ENCODE data around the gene DLG2.

The DLG2 gene

GRCh38 chr11:83523676-83524075 lies 2103.5 kb downstream of the DLG2 start:
- DNase-seq, result no peak

DNA sequence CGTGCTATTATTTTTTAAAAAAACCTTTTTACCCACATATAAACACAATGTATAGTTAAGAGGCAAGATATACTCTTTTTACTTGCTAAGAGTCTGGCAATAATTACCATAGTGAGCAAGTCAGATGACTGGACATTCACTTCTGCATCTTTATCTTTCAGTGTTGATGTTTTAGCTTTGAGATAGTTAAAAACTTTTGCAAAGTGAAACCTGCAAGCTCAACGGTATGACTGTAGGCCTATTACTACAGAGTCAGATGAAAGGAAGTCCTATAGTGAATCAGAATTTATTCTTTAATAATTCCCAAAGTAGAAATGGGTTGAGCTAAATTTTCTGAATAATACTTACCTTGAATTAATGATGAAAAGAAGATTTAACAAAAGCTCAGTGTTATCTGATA lies 2104.2 kb downstream of the DLG2 start:
- no peak for DNase-seq

DNA sequence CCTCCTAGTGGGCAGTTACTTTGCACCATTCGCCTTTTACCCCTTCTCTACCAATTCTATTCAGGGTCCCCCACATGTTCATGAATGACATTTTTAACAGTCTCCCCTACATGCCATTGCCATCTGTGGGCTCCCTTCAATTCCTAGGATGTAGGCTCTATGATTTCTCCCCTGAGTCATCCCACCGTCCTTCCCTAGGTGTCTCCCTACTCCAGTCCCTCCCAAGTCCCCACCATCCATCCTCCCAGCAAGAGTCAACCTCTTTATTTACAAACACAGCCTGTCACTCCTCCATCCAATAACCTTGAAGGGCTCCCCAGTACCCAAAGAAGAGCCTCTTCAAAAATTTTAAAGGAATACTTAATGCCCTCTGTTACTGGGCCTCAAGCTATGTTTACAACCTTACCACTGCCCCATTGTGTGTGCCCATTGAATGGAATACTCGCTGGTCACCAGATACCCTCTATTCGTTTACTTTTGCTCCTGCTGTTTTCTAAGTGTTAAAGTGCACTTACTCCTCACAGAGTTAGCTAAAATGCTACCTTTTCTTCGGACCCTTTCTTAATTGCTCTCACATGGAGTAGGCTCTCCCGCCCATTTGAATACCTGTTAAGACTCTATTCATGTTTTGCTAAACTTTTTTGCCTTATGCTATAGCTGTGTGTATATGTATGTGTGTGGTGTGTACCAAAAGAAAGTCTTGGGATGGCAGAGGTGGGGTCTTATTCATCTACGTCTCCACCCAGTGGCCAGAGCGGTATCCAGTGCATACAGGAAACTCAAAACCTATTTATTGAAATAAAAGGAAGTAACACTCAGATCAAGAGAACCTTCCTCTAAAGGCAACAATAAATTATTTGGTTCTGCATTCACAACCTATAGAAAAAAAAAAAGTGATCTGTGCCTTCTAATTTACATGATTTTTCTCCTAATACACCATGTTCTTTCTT lies 2105.2 kb downstream of the DLG2 start:
- DNase-seq, result no peak

GRCh38 chr11:83520849-83521248 lies 2106.3 kb downstream of the DLG2 start:
- DNase-seq, result no peak

DNA sequence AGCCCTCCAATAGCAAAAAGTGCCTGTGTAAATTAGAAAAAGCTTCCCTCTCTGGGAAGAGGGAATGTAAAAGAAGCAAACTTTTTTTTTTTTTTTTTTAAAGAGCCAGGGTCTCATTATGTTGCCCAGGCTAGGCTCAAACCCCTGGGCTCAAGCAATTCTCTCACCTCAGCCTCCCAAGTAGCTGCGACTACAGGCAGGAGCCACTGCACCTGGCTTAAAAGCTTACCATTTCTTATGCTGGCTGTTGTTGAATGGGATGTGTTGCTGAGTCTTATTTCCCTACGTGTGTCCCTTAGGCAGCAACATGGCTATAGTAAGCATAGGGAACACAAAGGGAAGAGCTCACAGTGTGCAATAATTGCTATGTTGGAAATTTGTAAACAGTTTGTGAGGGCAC lies 2115.5 kb downstream of the DLG2 start:
- no peak for DNase-seq

- no peak for DNase-seq
Observed at GRCh38 chr11:83510530-83511460, 2116.3 kb downstream of the DLG2 start.

DNA sequence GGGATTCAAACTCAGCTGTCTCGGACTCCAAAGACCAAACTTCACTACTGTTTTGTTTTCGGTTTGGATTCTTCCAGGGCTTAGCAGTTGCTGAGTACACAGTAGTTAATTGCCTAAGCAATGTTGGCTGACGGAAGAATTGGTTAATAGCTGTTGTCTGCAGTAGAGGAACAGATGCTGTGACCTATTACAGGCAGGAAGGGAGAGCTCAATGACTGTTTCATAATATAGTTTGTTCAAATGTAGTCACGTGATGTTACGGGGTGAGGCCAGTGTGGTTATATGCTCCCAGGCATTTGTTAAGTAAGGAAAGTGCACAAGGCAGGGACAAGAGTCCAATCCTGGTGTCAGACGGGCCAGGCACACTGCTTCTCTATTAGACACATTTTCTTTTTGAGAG lies 2118.3 kb downstream of the DLG2 start:
- DNase-seq, result no peak

GRCh38 chr11:83502041-83502440 lies 2125.1 kb downstream of the DLG2 start:
- no peak for DNase-seq

- no peak for DNase-seq
Observed at GRCh38 chr11:83493917-83494316, 2133.2 kb downstream of the DLG2 start.

DNA sequence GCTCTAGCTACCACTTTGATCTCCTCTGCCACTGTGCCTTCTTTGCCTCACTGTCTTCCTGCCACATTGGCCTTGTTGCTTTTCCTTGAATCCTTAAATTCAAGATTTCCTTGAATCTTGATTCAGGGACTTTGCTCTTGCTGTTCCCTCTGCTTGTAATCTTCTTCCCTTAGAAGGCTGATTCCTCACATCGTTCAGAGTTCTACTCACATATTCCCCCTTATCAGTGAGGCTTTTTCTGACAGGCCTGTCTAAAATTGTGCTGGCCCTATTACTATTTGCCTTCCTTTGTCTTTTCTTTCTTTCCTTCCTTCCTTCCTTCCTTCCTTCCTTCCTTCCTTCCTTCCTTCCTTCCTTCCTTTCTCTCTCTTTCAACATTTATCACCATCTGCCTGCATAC lies 2134.1 kb downstream of the DLG2 start:
- no peak for DNase-seq

DNA sequence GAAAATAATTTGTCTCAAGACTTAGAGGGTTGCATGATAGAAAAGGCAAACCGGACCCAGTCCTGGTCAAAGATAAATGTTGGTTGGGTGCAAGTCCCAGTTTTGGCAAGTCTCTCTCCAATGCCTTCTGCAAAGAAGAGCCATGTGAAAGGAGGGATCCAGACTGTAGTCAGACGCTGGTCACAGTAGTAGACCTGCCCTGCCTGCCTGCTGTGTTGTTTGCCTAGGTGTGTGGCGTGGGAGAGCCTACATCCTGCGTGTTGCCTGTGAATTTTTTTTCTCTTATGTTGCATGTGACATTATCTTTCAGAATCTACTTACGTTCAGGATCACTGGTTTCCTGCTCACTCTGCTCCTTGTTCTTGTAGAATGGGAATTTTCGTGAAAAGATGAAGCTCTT lies 2143.3 kb downstream of the DLG2 start:
- DNase-seq, result no peak

DNA sequence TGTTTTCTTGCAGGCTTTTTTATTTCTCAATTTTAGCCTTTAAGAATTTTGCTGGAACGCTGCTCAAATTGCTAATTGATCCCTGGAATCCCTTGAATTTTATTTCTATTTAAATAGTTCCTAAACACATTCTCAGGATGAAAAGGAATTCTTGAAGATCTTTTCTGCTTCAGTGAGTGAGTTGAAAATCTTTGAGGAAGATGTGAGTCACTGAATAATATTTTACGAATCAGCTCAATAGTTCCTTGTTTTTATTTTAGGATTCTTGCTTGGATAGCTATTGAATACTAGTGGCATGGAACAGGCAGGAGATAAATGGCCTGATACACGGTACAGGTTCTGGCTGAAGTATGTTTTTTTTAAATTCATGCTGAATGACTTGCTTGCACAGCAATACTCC lies 2146.3 kb downstream of the DLG2 start:
- no peak for DNase-seq

DNA sequence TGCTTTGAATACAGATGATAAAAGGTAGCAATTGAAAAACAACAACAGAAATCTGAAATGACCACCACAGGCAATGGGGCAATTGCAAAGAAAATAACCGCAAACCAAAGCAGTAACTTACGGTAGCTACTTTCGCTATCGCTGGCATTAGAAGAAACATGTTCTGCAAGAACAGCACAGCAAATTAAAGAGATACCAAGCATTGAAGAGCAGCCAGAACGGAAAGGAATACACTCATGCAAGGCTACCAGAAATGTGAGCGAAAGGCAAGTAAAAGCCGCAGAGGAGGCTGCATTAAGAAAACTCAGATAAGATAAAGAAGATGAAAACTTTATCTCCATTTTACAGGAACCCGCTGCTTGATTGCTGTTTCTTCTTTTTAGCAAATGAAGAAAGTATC lies 2146.9 kb downstream of the DLG2 start:
- DNase-seq, result no peak

DNA sequence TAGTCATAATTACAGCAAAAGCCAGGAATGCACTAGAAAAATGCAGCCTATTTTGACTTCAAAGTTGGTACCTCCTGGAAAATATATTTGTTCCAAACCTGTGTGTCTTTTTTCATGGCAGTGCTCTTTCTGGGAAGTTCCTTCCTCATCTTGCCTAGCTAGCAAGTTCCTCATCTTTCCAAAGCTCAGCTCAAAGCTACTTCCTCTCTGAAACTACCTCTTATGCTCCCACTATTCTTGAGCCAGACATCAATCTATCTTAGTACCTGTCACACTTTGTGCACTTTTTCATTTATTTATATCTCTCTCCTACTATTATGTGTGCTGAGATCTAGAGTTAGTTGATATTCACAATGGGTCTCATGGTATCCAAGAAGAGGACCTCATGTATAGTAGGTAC lies 2149.4 kb downstream of the DLG2 start:
- DNase-seq, result no peak

DNA sequence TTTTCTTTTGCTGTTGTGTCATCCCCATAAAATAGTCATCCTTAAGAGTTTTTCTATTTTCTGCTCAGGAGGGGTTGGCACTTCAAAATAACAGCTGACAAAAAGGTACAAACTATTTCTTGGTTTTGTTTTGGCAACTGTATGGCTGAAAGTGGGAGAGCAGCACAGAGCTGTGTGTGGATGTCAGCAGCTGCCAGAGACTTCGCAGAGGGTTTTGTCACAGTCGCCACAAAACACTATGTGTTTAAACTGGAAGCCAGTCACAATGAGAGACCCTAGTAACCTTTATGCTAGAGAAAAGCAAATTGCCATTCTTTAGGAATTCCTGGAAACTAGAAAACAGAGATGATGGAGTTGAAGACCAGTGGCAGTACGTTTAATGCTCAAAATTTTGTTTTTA lies 2151.4 kb downstream of the DLG2 start:
- no peak for DNase-seq

- DNase-seq, result no peak
Observed at GRCh38 chr11:83473743-83474142, 2153.4 kb downstream of the DLG2 start.

- no peak for DNase-seq
Observed at GRCh38 chr11:83472806-83473205, 2154.3 kb downstream of the DLG2 start.

GRCh38 chr11:83471831-83472727 lies 2155.1 kb downstream of the DLG2 start:
- DNase-seq, result no peak

- no peak for DNase-seq
Observed at GRCh38 chr11:83467837-83468236, 2159.3 kb downstream of the DLG2 start.

GRCh38 chr11:83464160-83464944 lies 2162.8 kb downstream of the DLG2 start:
- DNase-seq, result no peak

GRCh38 chr11:83459798-83460197 lies 2167.3 kb downstream of the DLG2 start:
- no peak for DNase-seq

DNA sequence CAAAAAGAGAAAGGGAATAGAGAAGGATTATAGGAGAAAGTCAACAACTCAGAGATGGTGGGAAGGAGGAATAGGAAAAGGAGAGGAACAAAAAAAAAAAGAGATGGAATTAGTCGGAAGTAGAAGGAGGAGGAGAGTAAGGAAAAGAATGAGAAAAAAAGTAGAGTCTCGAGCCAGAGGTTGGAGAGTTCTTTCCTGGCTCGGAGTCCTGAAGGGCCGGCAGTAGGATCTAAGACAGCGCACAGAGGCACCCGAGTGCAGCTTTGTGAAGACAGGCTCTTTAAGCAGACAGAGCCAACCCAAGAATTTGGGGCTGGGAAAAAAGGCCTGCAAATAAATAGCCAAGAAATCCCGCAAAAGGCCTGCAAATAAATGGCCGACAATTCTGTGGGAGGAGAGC lies 2170.6 kb downstream of the DLG2 start:
- no peak for DNase-seq

Measured in activated CD8-positive, alpha-beta memory T cell treated with anti-CD3 and anti-CD28 coated beads for 24 hours (primary cell).